AG09319 (cell line): ENCODE results near the gene HS6ST3.

Experiments
- DNase-seq: peaks from one replicate; pipeline ENCODE4 v3.0.0-alpha.2; 2010; ENCODE audit warnings: low read depth; ENCODE audit errors: extremely low read depth
- CTCF ChIP-seq: IDR thresholded peaks from 2 replicates; pipeline ENCODE4 v1.5.1; 2011; ENCODE audit warnings: low read depth, mild to moderate bottlenecking, inconsistent platforms, low read length, moderate library complexity

HS6ST3 gene

GRCh38 chr13:96398486-96398885 lies 308.6 kb downstream of the HS6ST3 start:
- TF ChIP-seq CTCF, result no peak
- DNase-seq, result no peak

GRCh38 chr13:96403241-96403640 lies 313.3 kb downstream of the HS6ST3 start:
- no peak for TF ChIP-seq CTCF
- DNase-seq, result no peak

GRCh38 chr13:96403651-96404050 lies 313.7 kb downstream of the HS6ST3 start:
- no peak for TF ChIP-seq CTCF

GRCh38 chr13:96415831-96416385 lies 326.0 kb downstream of the HS6ST3 start:
- TF ChIP-seq CTCF, result no peak
- DNase-seq, result no peak

More at GRCh38 chr13:96403651-96404050, 313.7 kb downstream of the HS6ST3 start:
- DNase-seq, result no peak

- no peak for TF ChIP-seq CTCF
- no peak for DNase-seq
These were observed 328.2 kb downstream of the HS6ST3 start for GRCh38 chr13:96417939-96418685.

- no peak for TF ChIP-seq CTCF
- DNase-seq, result no peak
These were observed 331.4 kb downstream of the HS6ST3 start for GRCh38 chr13:96421314-96421713.

- no peak for TF ChIP-seq CTCF
- DNase-seq, result no peak
These were observed 332.1 kb downstream of the HS6ST3 start for GRCh38 chr13:96422002-96422401.
